Uterus (tissue), 4 donors: ENCODE results near the gene POLR3B. TPM values are rescaled to one million over a fixed set of nuclear protein-coding genes. Genes with fewer than 3 reads are reported as not detected.

Experiments
- DNase-seq, 2 donors: peaks; one replicate each; pipeline ENCODE4 v3.0.0-alpha.2; 2019 to 2020
- H3K27ac ChIP-seq, 2 donors: fragments of 200-600 bp; sonication (generic); 1 replicate in 1 of 2; 2 replicates in 1 of 2; pipeline ENCODE4 v1.5.1; 2016 to 2018
- H3K27me3 ChIP-seq, 2 donors: fragments of 200-600 bp; sonication (generic); one replicate each; pipeline ENCODE4 v1.5.1; 2018 to 2019; ENCODE audit warnings: control low read depth in 1 of 2
- H3K36me3 ChIP-seq, 2 donors: fragments of 200-600 bp; sonication (generic); one replicate each; pipeline ENCODE4 v1.5.1; 2019; ENCODE audit warnings: control low read depth in 1 of 2
- H3K4me1 ChIP-seq, 2 donors: fragments of 200-600 bp; sonication (generic); one replicate each; pipeline ENCODE4 v1.5.1; 2018 to 2019; ENCODE audit warnings: control low read depth in 1 of 2
- H3K4me3 ChIP-seq, 2 donors: fragments of 200-600 bp; sonication (generic); 1 replicate in 1 of 2; 2 replicates in 1 of 2; pipeline ENCODE4 v1.5.1; 2018 to 2019; ENCODE audit warnings: mild to moderate bottlenecking in 1 of 2
- H3K9me3 ChIP-seq, 2 donors: fragments of 200-600 bp; sonication (generic); one replicate each; pipeline ENCODE4 v1.5.1; 2019; ENCODE audit warnings: control low read depth in 1 of 2
- POLR2A ChIP-seq, 2 donors: fragments of 450-650 bp; IDR thresholded peaks; one replicate each; pipeline ENCODE4 v1.6.1; 2016; ENCODE audit warnings: antibody characterized with exemption in 2 of 2, mild to moderate bottlenecking in 1 of 2, moderate library complexity in 1 of 2
- intact Hi-C: fragments of 100-400 bp; cut with DNase I; formaldehyde crosslinking; loops from one replicate; pipeline ENCODE4 v1.15.1; 2023; ENCODE audit warnings: low total_unique reads
- total RNA-seq, 4 donors: library from RNA; depleted of rRNA in 3 of 4; stranded (reverse); fragments of >200 nt in 3 of 4; gene quantifications; one replicate each; pipeline versions ENCODE4 v1.1.0 to v1.2.4, GENCODE V29; 2014 to 2023
- TF ChIP-seq, protein P1 (sequence below), 4 experiments: fragments of 200-600 bp in 2 of 4; fragments of 450-650 bp in 2 of 4; sonication (generic) in 2 of 4; IDR thresholded peaks; one replicate each; pipeline ENCODE4 v1.5.1; 2016 to 2019; ENCODE audit warnings: antibody characterized with exemption in 4 of 4, mild to moderate bottlenecking in 2 of 4, moderate library complexity in 1 of 4
- donor health status: DM: yes; HTN: yes; CAD: no.

Gene POLR3B
- total RNA-seq, 4 donors from 2014 or later, result 8.8 to 20.7 (median 11.0) TPM

DNA sequence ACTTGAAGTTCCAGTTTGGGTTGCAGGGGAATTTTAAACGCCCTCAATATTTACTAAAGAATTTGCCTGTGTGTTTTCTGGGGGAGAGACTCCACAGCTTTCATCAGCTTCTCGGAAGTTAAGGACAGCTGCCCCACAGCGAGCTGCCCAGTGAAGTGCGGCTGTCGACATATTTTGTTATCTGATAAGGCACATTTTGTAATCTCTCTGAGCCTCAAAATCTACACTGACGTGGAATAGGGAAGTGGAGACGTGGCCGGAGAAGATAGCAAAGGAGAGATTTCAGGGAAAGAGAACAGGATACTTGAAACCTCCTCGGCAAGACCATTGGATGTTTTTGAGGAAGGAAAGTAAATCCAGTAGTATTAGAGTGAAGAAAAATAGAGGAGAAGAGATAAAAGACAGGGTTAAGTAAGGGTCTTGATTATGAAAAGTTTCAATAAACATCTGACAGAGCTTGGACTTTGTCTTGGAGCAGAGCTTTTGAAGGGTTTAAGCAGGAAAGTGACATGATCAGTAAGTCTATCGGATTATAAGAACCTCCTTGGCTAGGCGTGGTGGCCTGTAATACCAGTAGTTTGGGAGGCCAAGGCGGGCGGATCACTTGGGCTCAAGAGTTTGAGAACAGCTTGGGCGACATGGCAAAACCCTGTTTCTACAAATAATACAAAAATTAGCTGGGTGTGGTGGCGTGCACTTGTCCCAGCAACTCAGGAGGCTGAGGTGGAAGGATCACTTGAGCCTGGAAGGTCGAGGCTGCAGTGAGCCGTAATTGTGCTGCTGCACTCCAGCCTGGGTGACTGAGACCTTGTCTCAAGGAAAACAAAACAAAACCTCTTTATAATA lies 1.1 kb downstream of the POLR3B start:
- Histone ChIP-seq H3K4me3 (peak overlapping the region; percentile 85 to 90), H3K27ac (peak overlapping the region; percentile 89 to 92), H3K36me3 (no peaks in the 10 kb centered on the region), H3K4me1 (peaks cover 0 to 6% of the 10 kb centered on the region in 2 donors), H3K27me3 (no peaks in the 10 kb centered on the region), H3K9me3 (no peaks in the 10 kb centered on the region)
- peak in 1 of 2 donors; percentile 32 for DNase-seq
- TF ChIP-seq, protein P1, sequence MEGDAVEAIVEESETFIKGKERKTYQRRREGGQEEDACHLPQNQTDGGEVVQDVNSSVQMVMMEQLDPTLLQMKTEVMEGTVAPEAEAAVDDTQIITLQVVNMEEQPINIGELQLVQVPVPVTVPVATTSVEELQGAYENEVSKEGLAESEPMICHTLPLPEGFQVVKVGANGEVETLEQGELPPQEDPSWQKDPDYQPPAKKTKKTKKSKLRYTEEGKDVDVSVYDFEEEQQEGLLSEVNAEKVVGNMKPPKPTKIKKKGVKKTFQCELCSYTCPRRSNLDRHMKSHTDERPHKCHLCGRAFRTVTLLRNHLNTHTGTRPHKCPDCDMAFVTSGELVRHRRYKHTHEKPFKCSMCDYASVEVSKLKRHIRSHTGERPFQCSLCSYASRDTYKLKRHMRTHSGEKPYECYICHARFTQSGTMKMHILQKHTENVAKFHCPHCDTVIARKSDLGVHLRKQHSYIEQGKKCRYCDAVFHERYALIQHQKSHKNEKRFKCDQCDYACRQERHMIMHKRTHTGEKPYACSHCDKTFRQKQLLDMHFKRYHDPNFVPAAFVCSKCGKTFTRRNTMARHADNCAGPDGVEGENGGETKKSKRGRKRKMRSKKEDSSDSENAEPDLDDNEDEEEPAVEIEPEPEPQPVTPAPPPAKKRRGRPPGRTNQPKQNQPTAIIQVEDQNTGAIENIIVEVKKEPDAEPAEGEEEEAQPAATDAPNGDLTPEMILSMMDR (IDR thresholded peaks at IDR 0.05), result no peak
- TF ChIP-seq POLR2A (IDR thresholded peaks at IDR 0.05), result no peak
- intact Hi-C loops, result no loop called here

- no peak for DNase-seq
- no peaks in the 10 kb centered on the region for H3K36me3 ChIP-seq
- TF ChIP-seq POLR2A (IDR thresholded peaks at IDR 0.05), result no peak
- TF ChIP-seq, protein P1 (IDR thresholded peaks at IDR 0.05), result no peak
- intact Hi-C loops, result no loop called here
- H3K9me3 ChIP-seq, result no peaks in the 10 kb centered on the region
- H3K4me3 ChIP-seq, result no peak overlapping the region
- H3K27me3 ChIP-seq, result no peaks in the 10 kb centered on the region
- H3K27ac ChIP-seq, result no peak overlapping the region
- peaks cover 0 to 6% of the 10 kb centered on the region in 2 donors for H3K4me1 ChIP-seq
These were observed 2.3 kb downstream of the POLR3B start for GRCh38 chr12:106359646-106360399.

DNA sequence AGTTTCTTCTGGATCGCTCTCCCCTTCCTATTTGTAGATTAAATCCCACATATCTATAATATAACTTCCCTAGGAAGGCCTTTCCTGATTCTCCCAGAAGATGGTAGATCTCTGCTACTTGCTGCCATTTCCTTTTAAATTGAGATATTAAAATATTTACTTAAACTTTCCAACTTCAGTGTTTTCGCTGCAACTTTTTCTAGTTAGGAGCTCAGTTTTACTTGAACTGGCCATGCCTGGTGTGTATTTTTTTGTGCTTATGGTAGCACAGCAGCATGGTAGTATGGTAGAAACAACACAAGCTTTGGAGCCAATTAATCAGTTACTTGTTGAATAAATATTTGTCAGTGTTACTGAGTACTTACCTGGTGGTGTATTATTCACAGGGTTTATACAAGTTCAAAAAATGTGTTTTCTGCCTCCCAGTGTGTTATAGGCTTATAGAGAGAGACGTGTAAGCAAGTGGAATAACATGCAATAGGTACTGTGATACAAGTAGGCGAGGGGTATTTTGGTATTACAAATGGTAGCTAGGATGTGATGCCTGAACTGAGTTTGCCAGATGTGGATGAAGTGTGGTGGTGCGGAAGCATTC lies 2.9 kb downstream of the POLR3B start:
- Histone ChIP-seq H3K4me1 (peaks cover 0 to 6% of the 10 kb centered on the region in 2 donors), H3K36me3 (no peaks in the 10 kb centered on the region), H3K4me3 (no peak overlapping the region), H3K9me3 (no peaks in the 10 kb centered on the region), H3K27ac (no peak overlapping the region), H3K27me3 (no peaks in the 10 kb centered on the region)
- intact Hi-C loops, result no loop called here
- no peak for TF ChIP-seq POLR2A (IDR thresholded peaks at IDR 0.05)
- TF ChIP-seq, protein P1 (IDR thresholded peaks at IDR 0.05), result no peak
- no peak for DNase-seq

DNA sequence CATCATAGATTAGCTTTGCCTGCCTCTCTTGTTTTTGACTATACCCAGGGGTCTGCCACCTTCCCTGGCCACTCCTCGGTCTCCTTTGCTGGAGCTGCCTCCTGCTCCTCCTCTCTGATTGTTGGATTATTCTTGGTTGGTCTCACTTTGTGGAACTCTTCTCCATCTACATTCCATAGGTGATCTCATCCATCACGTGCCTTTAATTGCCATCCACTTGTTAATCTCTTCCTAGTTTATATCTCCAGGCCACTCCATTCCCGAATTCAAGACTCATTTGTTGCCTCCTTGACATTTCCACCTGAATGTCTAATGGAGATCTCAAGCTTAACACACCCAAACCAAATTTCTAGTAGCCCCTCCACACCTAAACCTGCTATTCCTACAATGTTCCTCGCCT lies 5.4 kb downstream of the POLR3B start:
- TF ChIP-seq, protein P1 (IDR thresholded peaks at IDR 0.05), result no peak
- no peak for TF ChIP-seq POLR2A (IDR thresholded peaks at IDR 0.05)
- no peak for DNase-seq
- no peak overlapping the region for H3K4me3 ChIP-seq
- intact Hi-C loops, result no loop called here
- no peaks in the 10 kb centered on the region for H3K9me3 ChIP-seq
- H3K4me1 ChIP-seq, result peaks cover 0 to 6% of the 10 kb centered on the region in 2 donors
- H3K27me3 ChIP-seq, result no peaks in the 10 kb centered on the region
- H3K27ac ChIP-seq, result no peak overlapping the region
- no peaks in the 10 kb centered on the region for H3K36me3 ChIP-seq
